LNCAP (cell line): ENCODE results near the gene TMEM51.

Experiments
- CTCF ChIP-seq: fragments of 450-650 bp; IDR thresholded peaks from 2 replicates; pipeline ENCODE4 v1.5.1; 2017; ENCODE audit warnings: mild to moderate bottlenecking

TMEM51 gene

GRCh38 chr1:15120251-15120945 is 33.1 kb upstream of the TMEM51 start:
- no peak for TF ChIP-seq CTCF

GRCh38 chr1:15122331-15122730 is 31.2 kb upstream of the TMEM51 start:
- TF ChIP-seq CTCF: no peak

- TF ChIP-seq CTCF: no peak
These were observed 30.3 kb upstream of the TMEM51 start for GRCh38 chr1:15123270-15123669.

GRCh38 chr1:15123925-15124324 is 29.6 kb upstream of the TMEM51 start:
- TF ChIP-seq CTCF: no peak

- no peak for TF ChIP-seq CTCF
These were observed 29.0 kb upstream of the TMEM51 start for GRCh38 chr1:15124362-15125100.

- no peak for TF ChIP-seq CTCF
These were observed 28.3 kb upstream of the TMEM51 start for GRCh38 chr1:15125101-15125745.

- no peak for TF ChIP-seq CTCF
These were observed 25.5 kb upstream of the TMEM51 start for GRCh38 chr1:15128077-15128476.
